ES-I3 (cell line): ENCODE data around the gene ANAPC2.

ENCODE experiments used
- H3K36me3 ChIP-seq: 2 replicates; pipeline ENCODE4 v1.6.1; 2013; ENCODE audit warnings: mild to moderate bottlenecking, low read length, control low read depth, moderate library complexity; ENCODE audit not compliant: insufficient read depth
- H3K4me1 ChIP-seq: 2 replicates; pipeline ENCODE4 v1.6.1; 2013; ENCODE audit warnings: mild to moderate bottlenecking, control low read depth, low read length; ENCODE audit not compliant: insufficient read depth
- H3K9ac ChIP-seq: 2 replicates; pipeline ENCODE4 v1.6.1; 2013; ENCODE audit warnings: low read depth, mild to moderate bottlenecking, low read length, moderate library complexity
- H3K9me3 ChIP-seq: 2 replicates; pipeline ENCODE4 v1.6.1; 2013; ENCODE audit warnings: mild to moderate bottlenecking, low read length, moderate library complexity; ENCODE audit not compliant: control insufficient read depth, insufficient read depth

Gene ANAPC2

DNA sequence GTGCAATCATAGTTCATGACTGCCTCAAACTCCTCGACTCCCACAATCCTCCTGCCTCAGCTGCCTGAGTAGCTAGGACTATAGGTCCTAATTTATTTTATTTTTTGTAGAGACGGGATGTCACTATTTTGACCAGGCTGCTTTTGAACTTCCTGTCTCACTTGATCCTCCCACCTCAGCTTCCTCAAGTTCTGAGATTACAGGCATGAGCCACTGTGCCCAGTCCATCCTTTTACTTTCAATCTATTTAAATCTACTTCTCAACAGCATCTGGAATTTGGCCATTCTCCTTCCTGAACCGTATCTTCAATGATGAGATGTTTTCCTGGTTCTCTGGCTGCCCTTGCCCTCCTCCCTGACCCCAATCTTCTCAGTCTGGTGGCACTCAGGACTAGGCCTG is 61.6 kb downstream of the ANAPC2 start:
- no peak overlapping the region for H3K9ac ChIP-seq

More for the DNA sequence above, 61.6 kb downstream of the ANAPC2 start:
- H3K4me1 ChIP-seq = peaks cover 8% of the 10 kb centered on the region
- H3K9me3 ChIP-seq = no peaks in the 10 kb centered on the region
- no peaks in the 10 kb centered on the region for H3K36me3 ChIP-seq
